HEK293 (cell line): Measurements from ENCODE around the gene DOCK9.
A peak's percentile ranks its signal among the peaks of the same experiment; 100 is the strongest.

Source experiments
- CTCF ChIA-PET: fragments of 350-600 bp; formaldehyde crosslinking; extraction: SDS; loops from one replicate; lab custom pipeline; 2021; ENCODE audit warnings: antibody characterized with exemption; lab: Yijun Ruan, JAX
- POLR2A ChIA-PET: fragments of 300-600 bp; formaldehyde crosslinking; extraction: SDS; loops from one replicate; lab custom pipeline; 2020; ENCODE audit warnings: antibody characterized with exemption, inconsistent platforms; lab: Yijun Ruan, JAX
- H3K27ac ChIP-seq: fragments of 200-500 bp; sonication (Bioruptor generic); 2 replicates; pipeline ENCODE4 v1.5.1; 2014; ENCODE audit warnings: low read depth, low read length, control low read depth, inconsistent platforms; ENCODE audit errors: extremely low read depth
- H3K36me3 ChIP-seq, 2 experiments: fragments of 200-500 bp in 1 of 2; sonication (Bioruptor generic) in 1 of 2; 1 replicate in 1 of 2; 2 replicates in 1 of 2; pipeline ENCODE4 v1.5.1; 2014 to 2017; ENCODE audit warnings: inconsistent platforms in 2 of 2, low read length in 2 of 2; ENCODE audit not compliant: control insufficient read depth in 2 of 2, insufficient read depth in 1 of 2
- H3K4me1 ChIP-seq: fragments of 200-500 bp; sonication (Bioruptor generic); 2 replicates; pipeline ENCODE4 v1.5.1; 2014; ENCODE audit warnings: mild to moderate bottlenecking, low read length, inconsistent platforms; ENCODE audit not compliant: control insufficient read depth, insufficient read depth
- H3K4me3 ChIP-seq: 2 replicates; pipeline ENCODE4 v1.5.1; 2011; ENCODE audit warnings: low read depth, mild to moderate bottlenecking, control low read depth, low read length, moderate library complexity
- H3K9me3 ChIP-seq: fragments of 200-500 bp; sonication (Bioruptor generic); 2 replicates; pipeline ENCODE4 v1.5.1; 2014; ENCODE audit warnings: low read depth, low read length, inconsistent platforms; ENCODE audit not compliant: control insufficient read depth, insufficient read depth
- HOXD13 ChIP-seq: sonication (generic); formaldehyde crosslinking; IDR thresholded peaks from 2 replicates; pipeline ENCODE4 v1.8.0; 2022; ENCODE audit warnings: missing genetic modification reagents, borderline replicate concordance
- SCRT2 ChIP-seq: fragments of 450-650 bp; formaldehyde crosslinking; IDR thresholded peaks from 2 replicates; pipeline ENCODE4 v1.5.1; 2016; ENCODE audit warnings: missing biosample characterization, missing genetic modification characterization
- ZBTB10 ChIP-seq: fragments of 450-650 bp; formaldehyde crosslinking; IDR thresholded peaks from 2 replicates; pipeline ENCODE4 v1.5.1; 2016; ENCODE audit warnings: missing biosample characterization, missing genetic modification characterization
- ZBTB17 ChIP-seq: fragments of 450-650 bp; formaldehyde crosslinking; IDR thresholded peaks from 2 replicates; pipeline ENCODE4 v1.5.1; 2016; ENCODE audit warnings: missing biosample characterization, missing genetic modification characterization
- ZIC2 ChIP-seq: fragments of 450-650 bp; formaldehyde crosslinking; IDR thresholded peaks from 2 replicates; pipeline ENCODE4 v1.5.1; 2016; ENCODE audit warnings: missing biosample characterization, missing genetic modification characterization
- ZNF121 ChIP-seq: fragments of 450-650 bp; formaldehyde crosslinking; IDR thresholded peaks from 2 replicates; pipeline ENCODE4 v1.5.1; 2016; ENCODE audit warnings: missing biosample characterization, missing genetic modification characterization
- ZNF132 ChIP-seq: fragments of 450-650 bp; formaldehyde crosslinking; IDR thresholded peaks from 2 replicates; pipeline ENCODE4 v1.5.1; 2017; ENCODE audit warnings: missing biosample characterization, missing genetic modification characterization, borderline replicate concordance
- ZNF157 ChIP-seq: fragments of 450-650 bp; formaldehyde crosslinking; IDR thresholded peaks from 2 replicates; pipeline ENCODE4 v1.5.1; 2016; ENCODE audit warnings: missing biosample characterization, missing genetic modification characterization
- ZNF18 ChIP-seq: fragments of 450-650 bp; formaldehyde crosslinking; IDR thresholded peaks from 2 replicates; pipeline ENCODE4 v1.5.1; 2016; ENCODE audit warnings: missing biosample characterization, missing genetic modification characterization
- ZNF239 ChIP-seq: fragments of 450-650 bp; formaldehyde crosslinking; IDR thresholded peaks from 2 replicates; pipeline ENCODE4 v1.5.1; 2016; ENCODE audit warnings: missing biosample characterization, missing genetic modification characterization
- ZNF266 ChIP-seq: fragments of 450-650 bp; formaldehyde crosslinking; IDR thresholded peaks from 2 replicates; pipeline ENCODE4 v1.5.1; 2016; ENCODE audit warnings: missing biosample characterization, missing genetic modification characterization, low read depth
- ZNF354C ChIP-seq: fragments of 450-650 bp; formaldehyde crosslinking; IDR thresholded peaks from 2 replicates; pipeline ENCODE4 v1.5.1; 2016; ENCODE audit warnings: missing biosample characterization, missing genetic modification characterization, low read depth, borderline replicate concordance
- ZNF555 ChIP-seq: fragments of 450-650 bp; formaldehyde crosslinking; conservative IDR thresholded peaks from 2 replicates; pipeline ENCODE4 v1.5.1; 2017; ENCODE audit warnings: missing biosample characterization, mild to moderate bottlenecking, missing genetic modification characterization, inconsistent platforms
- ZNF670 ChIP-seq: fragments of 450-650 bp; formaldehyde crosslinking; IDR thresholded peaks from 2 replicates; pipeline ENCODE4 v1.5.1; 2016; ENCODE audit warnings: missing biosample characterization, missing genetic modification characterization, low read depth

DOCK9 gene

GRCh38 chr13:98975822-98976261 lies 2.0 kb downstream of the DOCK9 start:
- ChIA-PET POLR2A (no interaction called here), CTCF (interaction anchor here (1.0 to 1.3 kb wide), 2 partner anchors 9 to 58 kb away, joined by 3 read pairs; no protein-coding TSS in a partner anchor)
- peaks cover 6% of the 10 kb centered on the region; the same call in 1 of the 2 replicates for H3K4me1 ChIP-seq
- H3K4me3 ChIP-seq: no peak overlapping the region
- TF ChIP-seq ZNF354C (tag by site-specific recombination): no peak
- TF ChIP-seq SCRT2: peak; percentile 28; the same call in 1 of the 2 replicates
- TF ChIP-seq ZNF18 (tag by site-specific recombination): peak; percentile 70
- 0 out of 2 replicates have a peak, but pooled peaks have one; percentile 8 for TF ChIP-seq ZIC2
- no peaks in the 10 kb centered on the region for H3K9me3 ChIP-seq
- H3K36me3 ChIP-seq: no peaks in the 10 kb centered on the region
- no peak overlapping the region for H3K27ac ChIP-seq

- TF ChIP-seq ZNF157 (tag by site-specific recombination) (no peak), ZNF121 (no peak), ZNF132 (no peak), HOXD13 (CRISPR knock-in tag) (no peak), ZNF266 (tag by site-specific recombination) (no peak), ZNF670 (tag by site-specific recombination) (no peak)
- CTCF ChIA-PET: no interaction called here
- H3K36me3 ChIP-seq: no peaks in the 10 kb centered on the region
- H3K4me1 ChIP-seq: peaks cover 6% of the 10 kb centered on the region; the same call in 1 of the 2 replicates
- H3K9me3 ChIP-seq: no peaks in the 10 kb centered on the region
- POLR2A ChIA-PET: no interaction called here
- no peak overlapping the region for H3K27ac ChIP-seq
- no peak overlapping the region for H3K4me3 ChIP-seq
Observed at GRCh38 chr13:98974053-98974452, 3.8 kb downstream of the DOCK9 start.

- Histone ChIP-seq H3K4me3 (no peak overlapping the region), H3K36me3 (no peaks in the 10 kb centered on the region), H3K4me1 (peaks cover 3% of the 10 kb centered on the region; the same call in 1 of the 2 replicates), H3K27ac (no peak overlapping the region)
- TF ChIP-seq ZBTB17 (0 out of 2 replicates have a peak, but pooled peaks have one; percentile 24), ZNF555 (tag by site-specific recombination) (no peak)
- TF ChIP-seq, all 188 proteins: peak for 1
- ChIA-PET CTCF (no interaction called here), POLR2A (no interaction called here)
- H3K9me3 ChIP-seq: no peaks in the 10 kb centered on the region
Observed at GRCh38 chr13:98972627-98973026, 5.2 kb downstream of the DOCK9 start.

GRCh38 chr13:98972059-98972458 lies 5.8 kb downstream of the DOCK9 start:
- ChIA-PET POLR2A (no interaction called here), CTCF (interaction anchor here (0.7 kb wide), 1 partner anchor 470 kb away, joined by 4 read pairs; no protein-coding TSS in a partner anchor)
- Histone ChIP-seq H3K4me1 (peaks cover 3% of the 10 kb centered on the region; the same call in 1 of the 2 replicates), H3K36me3 (no peaks in the 10 kb centered on the region), H3K9me3 (no peaks in the 10 kb centered on the region), H3K27ac (no peak overlapping the region), H3K4me3 (no peak overlapping the region)
- TF ChIP-seq ZBTB10 (tag by site-specific recombination) (no peak), ZNF239 (tag by site-specific recombination) (no peak)
